ENCODE results near the gene PHACTR4.
"Not testable (repeated sequence)": the region's sequence is repeated elsewhere in the genome, so short reads cannot be mapped to it uniquely, and the experiment has no call there.

The PHACTR4 gene

GRCh38 chr1:28369371-28370238, at the start of gene PHACTR4:
TSS of gene PHACTR4 (plus strand) at chr1:28369740. CDS start at chr1:28407448, 37,708 bp downstream.
- DNase-seq = peak; percentile 51 to 91 (median 80)

- no peak for DNase-seq
These were observed 47.3 kb upstream of the PHACTR4 start for GRCh38 chr1:28322194-28322593.

- no peak for DNase-seq
These were observed 45.8 kb upstream of the PHACTR4 start for GRCh38 chr1:28323720-28324119.

GRCh38 chr1:28326515-28326914, 43.0 kb upstream of the PHACTR4 start:
- peak in 1 of 51 donors; percentile 1 for DNase-seq

- DNase-seq = no peak
These were observed 42.6 kb upstream of the PHACTR4 start for GRCh38 chr1:28326984-28327383.

GRCh38 chr1:28327431-28327830, 42.1 kb upstream of the PHACTR4 start:
- not testable (repeated sequence) for DNase-seq

GRCh38 chr1:28328228-28328648, 41.3 kb upstream of the PHACTR4 start:
- no peak for DNase-seq

- DNase-seq = peak in 4 of 51 donors; percentile 2 to 7 (median 4)
These were observed 40.0 kb upstream of the PHACTR4 start for GRCh38 chr1:28329395-28330153.

- DNase-seq = no peak
These were observed 30.6 kb upstream of the PHACTR4 start for GRCh38 chr1:28338897-28339296.

GRCh38 chr1:28339551-28339950, 30.0 kb upstream of the PHACTR4 start:
- DNase-seq = no peak

GRCh38 chr1:28340221-28340974, 29.1 kb upstream of the PHACTR4 start:
- DNase-seq = no peak

- DNase-seq = no peak
These were observed 27.9 kb upstream of the PHACTR4 start for GRCh38 chr1:28341591-28341990.

- DNase-seq = no peak
These were observed 26.1 kb upstream of the PHACTR4 start for GRCh38 chr1:28343405-28343804.

GRCh38 chr1:28353248-28353810, 16.2 kb upstream of the PHACTR4 start:
- not testable (repeated sequence) for DNase-seq

- DNase-seq = peak in 1 of 51 donors; percentile 3
These were observed 15.4 kb upstream of the PHACTR4 start for GRCh38 chr1:28354121-28354520.

GRCh38 chr1:28358716-28359115, 10.8 kb upstream of the PHACTR4 start:
- no peak for DNase-seq

- peak in 35 of 51 donors; percentile 0 to 75 (median 27) for DNase-seq
These were observed 9.8 kb upstream of the PHACTR4 start for GRCh38 chr1:28359592-28360239.

- no peak for DNase-seq
These were observed 4.7 kb upstream of the PHACTR4 start for GRCh38 chr1:28364888-28365287.

GRCh38 chr1:28365864-28366263, 3.7 kb upstream of the PHACTR4 start:
- no peak for DNase-seq

GRCh38 chr1:28368608-28369007, 932 bp upstream of the PHACTR4 start:
- not testable (repeated sequence) for DNase-seq

All from hypothalamus (tissue), 51 donors.